ENCODE results near the gene KCNJ2. TPM values are rescaled to one million over a fixed set of nuclear protein-coding genes. Genes with fewer than 3 reads are reported as not detected.
A peak's percentile ranks its signal among the peaks of the same experiment; 100 is the strongest.

The KCNJ2 gene
- total RNA-seq = 10 to 100 TPM; 17.6 to 25.8 TPM
- long read RNA-seq = 0 reads

DNA sequence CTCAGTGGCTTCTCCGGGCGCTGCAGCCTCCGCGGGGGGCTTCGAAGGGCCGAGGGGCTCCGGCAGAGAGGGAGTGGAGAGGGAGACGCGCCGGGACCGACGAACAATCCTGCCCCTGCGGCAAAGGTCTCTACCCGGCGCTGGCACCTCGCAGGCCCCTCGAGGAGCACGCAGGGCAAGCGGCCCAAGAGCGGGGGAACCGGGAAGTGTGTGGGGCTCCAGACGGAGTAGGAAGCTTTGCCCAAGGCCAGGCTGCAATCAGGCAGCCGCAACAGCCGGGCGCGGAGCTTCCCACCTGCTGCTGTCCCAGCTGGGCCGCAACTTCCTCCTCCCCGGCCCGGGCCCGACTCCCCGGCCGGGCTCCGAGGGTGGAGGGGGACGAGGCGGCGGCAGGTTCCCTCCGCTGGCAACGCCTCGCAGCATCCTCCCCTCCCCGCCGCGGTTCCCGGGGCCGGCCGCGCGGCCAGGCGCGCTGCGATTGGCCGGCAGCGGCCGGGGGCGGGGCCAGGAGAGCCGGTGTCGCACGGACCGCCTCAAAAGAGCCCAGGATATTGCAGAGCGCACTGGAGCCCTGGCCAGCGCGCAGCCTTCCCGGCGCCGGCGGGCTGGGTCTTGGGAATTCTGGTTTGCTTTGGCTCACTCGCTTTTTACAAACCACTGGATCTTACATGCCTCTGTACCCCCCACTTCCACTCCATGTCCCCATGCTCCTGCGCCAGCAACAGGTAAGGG is at the start of gene KCNJ2:
KCNJ2 (plus strand) TSS at position 556 of the 732 bp plus-strand sequence. CDS start 5,508 bp downstream, outside the sequence.
- DNase-seq = peak; percentile 88 to 90
- peak; percentile 88 for ATAC-seq
- intact Hi-C loops (cut with DNase I, micrococcal nuclease) = loop anchor here in 1 of 2 donors (10.0 kb wide), 1 partner anchor 386 kb away; no protein-coding TSS in a partner anchor

DNA sequence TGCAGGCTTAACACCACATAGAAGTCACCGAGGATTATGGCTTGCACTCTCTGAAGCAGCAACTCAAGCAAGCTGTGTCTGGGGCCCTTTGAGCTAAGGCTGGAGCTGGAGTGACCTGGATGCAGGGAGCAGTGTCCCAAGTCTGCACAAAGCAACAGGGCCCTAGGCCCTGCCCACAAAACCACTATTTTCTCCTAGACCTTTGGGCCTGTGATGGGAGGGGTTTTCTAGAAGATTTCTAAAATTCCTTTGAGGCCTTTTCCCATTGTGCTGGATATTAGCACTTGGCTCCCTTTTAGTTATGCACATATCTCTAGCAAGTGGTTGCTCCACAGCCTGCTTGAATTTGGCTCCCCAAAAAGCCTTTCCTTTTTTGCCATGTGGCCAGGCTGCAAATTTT is 49.8 kb upstream of the KCNJ2 start:
- no peak for DNase-seq
- intact Hi-C loops (cut with DNase I, micrococcal nuclease) = no loop called here
- no peak for ATAC-seq

DNA sequence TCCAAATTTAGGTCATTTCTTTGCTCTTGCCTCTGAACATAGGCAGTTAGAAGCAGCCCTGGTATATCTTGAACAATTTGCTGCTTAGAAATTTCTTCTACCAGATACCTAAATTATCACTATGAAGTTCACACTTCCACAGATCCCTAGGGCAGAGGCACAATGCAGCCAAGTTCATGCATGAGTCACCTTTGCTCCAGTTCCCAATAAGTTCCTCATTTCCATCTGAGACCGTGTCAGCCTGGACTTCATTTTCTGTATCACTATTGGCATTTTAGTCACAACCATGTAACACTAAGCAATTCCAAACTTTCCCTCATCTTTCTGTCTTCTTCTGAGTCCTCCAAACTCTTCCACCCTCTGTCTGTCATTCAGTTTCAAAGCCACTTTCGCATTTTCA is 49.3 kb upstream of the KCNJ2 start:
- intact Hi-C loops (cut with DNase I, micrococcal nuclease) = no loop called here
- ATAC-seq (no peak), DNase-seq (no peak)

DNA sequence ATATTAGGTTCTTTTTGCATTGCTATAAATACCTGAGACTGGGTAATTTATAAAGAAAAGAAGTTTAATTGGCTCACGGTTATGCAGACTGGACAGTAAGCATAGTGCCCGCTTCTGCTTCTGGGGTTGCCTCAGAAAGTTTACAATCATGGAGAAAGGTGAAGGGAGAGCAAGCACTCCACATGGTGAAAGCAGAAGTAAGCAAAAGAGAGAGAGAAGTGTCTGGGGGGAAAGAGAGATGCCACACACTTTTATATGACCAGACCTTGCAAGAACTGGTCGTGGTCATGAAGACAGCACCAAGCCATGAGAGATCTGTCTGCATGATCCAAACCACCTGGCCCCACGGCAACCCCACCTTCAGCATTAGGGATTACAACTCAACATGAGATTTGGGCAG is 48.9 kb upstream of the KCNJ2 start:
- intact Hi-C loops (cut with DNase I, micrococcal nuclease) = no loop called here
- ATAC-seq (no peak), DNase-seq (no peak)

DNA sequence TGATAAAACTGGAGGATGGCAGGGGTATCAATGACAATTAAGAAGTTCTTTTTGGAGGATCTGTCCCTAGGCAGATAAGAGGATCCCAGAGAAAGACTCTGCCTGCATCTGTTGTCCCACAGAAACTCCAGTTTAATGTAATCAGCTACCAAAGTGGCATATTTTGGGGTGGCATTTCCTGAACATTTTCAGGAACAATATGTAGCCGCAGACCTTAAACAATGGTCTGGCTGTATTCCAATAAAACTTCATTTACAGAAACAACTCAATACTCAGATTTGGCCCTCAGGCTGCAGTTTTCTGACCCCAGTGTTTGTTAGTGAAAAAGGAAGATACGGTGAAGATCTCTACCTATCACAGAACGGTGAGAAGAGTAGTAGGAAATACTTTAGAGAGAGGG is 48.2 kb upstream of the KCNJ2 start:
- ATAC-seq (no peak), DNase-seq (no peak)
- intact Hi-C loops (cut with DNase I, micrococcal nuclease) = no loop called here

DNA sequence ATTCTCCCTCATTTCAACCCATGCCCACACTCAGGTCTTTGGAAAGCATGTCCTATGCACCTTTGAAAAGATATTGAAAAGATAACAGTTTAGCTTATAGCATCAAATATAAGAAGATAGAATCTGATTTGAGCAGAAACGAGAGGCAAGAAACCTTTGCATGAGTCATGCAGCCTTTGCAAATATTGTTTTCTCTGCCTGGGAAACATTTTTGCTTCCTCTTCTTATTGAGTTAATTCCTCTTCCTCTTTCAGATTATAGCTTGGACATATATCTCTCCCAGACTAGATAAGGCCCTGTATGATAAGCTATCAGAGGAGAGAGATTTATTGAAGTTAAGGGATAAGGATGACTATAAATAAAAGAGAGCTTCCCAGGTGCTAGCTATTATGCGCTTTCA is 46.1 kb upstream of the KCNJ2 start:
- no peak for DNase-seq
- ATAC-seq = peak; percentile 70
- intact Hi-C loops (cut with DNase I, micrococcal nuclease) = no loop called here

DNA sequence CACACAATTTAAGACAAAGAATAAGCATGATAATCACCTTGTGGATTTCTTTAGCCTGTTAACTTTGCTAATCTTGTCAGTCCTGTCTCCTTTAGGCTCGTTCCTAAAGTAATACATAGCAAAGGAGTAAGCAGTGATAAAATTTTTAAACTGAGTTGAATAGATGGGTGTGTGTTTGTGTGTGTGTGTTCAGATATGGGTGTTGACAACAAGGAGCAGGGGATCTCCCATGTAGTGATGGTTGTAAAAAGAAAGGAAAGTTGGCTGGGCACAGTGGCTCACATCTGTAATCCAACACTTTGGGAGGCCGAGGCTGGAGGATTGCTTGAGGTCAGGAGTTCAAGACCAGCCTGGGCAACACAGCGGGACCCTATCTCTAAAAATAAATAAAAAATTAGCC is 44.6 kb upstream of the KCNJ2 start:
- intact Hi-C loops (cut with DNase I, micrococcal nuclease) = no loop called here
- ATAC-seq (peak; percentile 65), DNase-seq (no peak)

DNA sequence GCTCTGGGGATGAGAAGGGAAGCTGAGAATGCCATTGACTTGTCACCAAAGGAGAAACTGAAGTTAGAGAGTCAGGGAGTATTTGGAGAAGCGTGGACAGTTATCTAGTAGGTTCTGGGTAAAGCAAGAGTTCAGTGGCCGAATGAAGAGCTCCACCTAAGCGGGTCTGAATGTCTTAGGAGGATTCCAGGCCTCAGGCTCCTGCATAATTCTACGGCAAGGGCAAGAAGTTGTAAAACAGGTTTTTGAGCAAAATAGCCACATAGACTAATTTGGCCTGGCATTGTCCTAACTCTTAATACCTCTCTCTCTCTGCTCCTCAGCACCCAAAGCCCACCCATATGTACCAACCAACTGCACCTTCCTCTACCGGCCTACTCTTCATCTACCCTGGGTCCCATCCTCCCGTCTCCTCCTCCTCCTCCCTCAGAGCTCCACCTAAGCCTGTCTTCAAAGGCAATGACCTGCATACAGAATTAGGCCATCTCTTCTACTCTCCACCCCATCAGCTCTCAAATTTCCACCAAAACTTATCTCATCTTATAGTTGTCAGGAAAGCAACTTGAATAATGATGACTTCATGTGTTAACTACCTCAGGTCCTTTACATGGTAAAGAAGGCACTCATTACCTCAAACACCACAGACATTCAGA is 42.0 kb upstream of the KCNJ2 start:
- no peak for DNase-seq
- ATAC-seq = no peak
- intact Hi-C loops (cut with DNase I, micrococcal nuclease) = no loop called here

DNA sequence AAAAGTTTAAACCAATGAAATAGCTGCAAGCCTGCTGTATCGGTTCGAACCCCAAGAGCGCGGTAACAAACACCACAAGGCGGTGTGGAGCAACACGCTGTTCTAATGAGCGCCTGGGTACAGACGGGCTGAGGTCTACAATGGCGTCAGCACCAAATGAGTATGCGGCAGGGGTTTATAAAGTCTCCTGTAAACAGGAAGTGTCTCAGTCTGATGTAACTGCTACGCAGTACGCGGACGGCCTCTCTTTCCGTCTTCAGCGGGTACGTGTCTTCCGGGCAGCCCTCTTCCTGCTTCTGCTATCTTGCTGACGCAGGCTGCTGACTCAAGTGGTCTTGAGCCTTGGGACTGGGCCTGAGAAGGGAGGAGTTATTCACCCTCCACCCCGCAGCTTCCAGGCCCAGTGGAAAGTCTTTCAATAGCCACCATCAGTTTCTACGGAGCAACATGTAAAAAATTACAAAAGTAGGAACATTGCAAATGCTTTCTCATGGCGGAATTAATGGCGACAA is 40.5 kb upstream of the KCNJ2 start:
- intact Hi-C loops (cut with DNase I, micrococcal nuclease) = no loop called here
- DNase-seq (no peak), ATAC-seq (no peak)

DNA sequence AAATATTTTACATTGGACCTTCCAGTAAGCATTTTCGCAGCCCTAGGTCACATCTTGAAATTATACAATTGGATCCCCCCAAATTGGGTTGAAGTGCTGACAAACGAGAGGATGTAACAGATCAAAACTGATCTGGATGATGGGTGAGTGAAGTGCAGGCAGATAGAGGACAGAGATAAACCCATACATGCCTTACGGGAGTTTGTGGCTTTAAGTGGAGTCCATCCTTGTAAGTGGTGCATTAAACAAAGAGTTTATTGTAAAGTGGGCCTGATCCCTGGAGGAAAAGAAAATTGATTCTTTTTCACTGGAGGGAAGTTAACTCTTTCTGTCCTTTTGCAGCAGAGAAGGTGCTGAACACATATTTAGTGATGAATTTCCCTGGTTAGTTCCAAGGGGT is 39.0 kb upstream of the KCNJ2 start:
- intact Hi-C loops (cut with DNase I, micrococcal nuclease) = no loop called here

DNA sequence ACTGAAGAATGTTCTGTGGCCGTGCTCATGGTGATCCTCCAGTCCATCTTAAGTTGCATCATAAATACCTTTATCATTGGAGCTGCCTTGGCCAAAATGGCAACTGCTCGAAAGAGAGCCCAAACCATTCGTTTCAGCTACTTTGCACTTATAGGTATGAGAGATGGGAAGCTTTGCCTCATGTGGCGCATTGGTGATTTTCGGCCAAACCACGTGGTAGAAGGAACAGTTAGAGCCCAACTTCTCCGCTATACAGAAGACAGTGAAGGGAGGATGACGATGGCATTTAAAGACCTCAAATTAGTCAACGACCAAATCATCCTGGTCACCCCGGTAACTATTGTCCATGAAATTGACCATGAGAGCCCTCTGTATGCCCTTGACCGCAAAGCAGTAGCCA is 36.8 kb upstream of the KCNJ2 start:
- intact Hi-C loops (cut with DNase I, micrococcal nuclease) = no loop called here
- ATAC-seq (no peak), DNase-seq (no peak)

More for the DNA sequence above, 39.0 kb upstream of the KCNJ2 start:
- no peak for ATAC-seq
- no peak for DNase-seq

DNA sequence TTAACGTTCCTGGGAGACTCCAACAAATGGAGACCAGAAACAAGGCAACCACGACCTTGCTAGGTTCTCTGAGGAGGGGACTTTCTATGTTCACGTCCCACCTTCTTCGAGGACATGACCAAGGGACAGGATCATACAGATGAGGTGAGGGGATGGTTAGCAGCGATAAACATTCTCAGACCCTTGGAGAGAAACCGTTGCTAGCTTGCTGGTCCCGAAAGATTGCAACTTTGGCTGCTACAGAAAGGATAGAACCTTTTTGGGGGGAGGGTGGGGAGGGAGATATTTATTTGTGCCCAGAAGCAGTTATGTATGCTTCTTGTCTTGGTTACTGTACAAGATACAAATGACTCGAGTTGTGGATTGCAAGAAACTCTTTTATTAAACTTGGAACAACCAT is 35.3 kb upstream of the KCNJ2 start:
- DNase-seq = no peak
- no peak for ATAC-seq
- intact Hi-C loops (cut with DNase I, micrococcal nuclease) = no loop called here

DNA sequence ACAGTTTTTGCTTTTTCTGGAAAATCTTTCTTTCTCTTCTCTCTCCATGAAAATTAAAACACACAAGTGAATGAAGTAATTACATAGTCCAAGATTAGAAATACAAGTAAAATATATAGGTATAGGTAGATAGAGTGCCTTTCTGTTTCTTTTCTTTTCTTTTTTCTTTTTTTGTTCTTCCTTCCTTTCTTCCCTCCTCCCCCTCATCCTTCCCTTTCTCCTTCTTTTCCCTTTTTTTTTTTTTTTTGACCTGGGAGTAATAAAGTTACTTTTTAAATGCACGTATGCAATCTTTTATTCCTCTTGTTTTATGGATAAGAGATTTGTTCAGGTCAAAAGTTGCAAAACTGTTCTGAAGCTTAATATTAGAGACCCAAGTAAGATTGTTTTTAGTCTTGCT is 34.6 kb upstream of the KCNJ2 start:
- DNase-seq = no peak
- ATAC-seq = no peak
- intact Hi-C loops (cut with DNase I, micrococcal nuclease) = no loop called here

DNA sequence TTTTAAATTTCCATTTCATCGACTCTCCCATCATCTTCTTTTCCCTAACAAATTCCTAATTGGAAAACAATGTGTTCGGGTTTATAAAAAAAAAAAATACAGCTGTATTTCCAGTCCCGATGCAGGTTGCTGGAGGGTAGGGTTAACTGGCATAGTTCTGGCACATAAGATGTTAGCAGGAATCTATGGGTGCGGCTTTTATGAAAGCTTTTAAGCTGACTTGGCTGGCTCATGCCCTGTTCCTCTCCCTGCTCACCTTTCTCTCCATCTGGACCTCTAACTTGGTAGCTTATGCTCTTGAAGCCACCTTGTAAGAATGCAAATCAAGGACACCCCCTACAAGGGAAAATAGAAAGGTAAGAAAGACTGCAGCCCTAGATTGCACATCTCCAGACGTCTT is 33.2 kb upstream of the KCNJ2 start:
- intact Hi-C loops (cut with DNase I, micrococcal nuclease) = no loop called here
- ATAC-seq (peak; percentile 67), DNase-seq (no peak)

DNA sequence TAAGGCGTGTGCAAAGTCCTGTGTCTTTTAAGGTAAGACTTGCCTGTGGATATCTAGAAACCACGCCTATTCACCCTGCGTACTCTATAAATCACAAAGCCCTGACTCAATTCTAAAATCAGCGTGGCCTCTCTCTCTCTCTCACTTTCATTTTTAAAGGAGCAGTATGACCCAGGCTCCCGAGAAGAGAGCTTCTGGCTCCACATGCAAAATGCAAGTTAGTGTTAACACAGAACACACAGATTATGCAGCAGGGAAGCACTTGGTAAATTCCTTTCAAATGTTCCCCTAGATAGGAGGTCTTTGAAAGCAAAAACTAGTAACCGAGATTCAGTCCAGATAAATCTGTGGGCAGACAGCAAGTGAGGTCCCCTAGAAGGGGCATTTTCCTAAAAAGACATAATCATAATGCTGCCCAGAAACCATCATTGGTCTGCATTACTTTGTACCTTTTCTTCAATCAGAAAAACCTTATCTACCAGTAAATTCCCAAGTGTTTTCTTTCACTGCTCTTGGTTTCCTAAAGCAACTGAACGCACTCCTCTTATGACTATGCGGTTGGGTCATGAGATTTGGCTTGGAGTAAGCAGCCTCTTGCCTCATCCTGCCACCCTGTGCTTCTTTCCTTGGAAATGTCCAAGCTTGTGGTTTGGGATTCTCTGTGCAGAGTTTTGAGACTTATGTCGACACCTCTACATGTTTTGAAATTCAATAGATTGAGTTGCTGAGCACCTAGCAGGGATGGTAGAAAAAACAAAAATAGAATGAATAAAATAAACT is 31.7 kb upstream of the KCNJ2 start:
- ATAC-seq (peak; percentile 94), DNase-seq (peak in 1 of 2 donors; percentile 42)
- intact Hi-C loops (cut with DNase I, micrococcal nuclease) = no loop called here

DNA sequence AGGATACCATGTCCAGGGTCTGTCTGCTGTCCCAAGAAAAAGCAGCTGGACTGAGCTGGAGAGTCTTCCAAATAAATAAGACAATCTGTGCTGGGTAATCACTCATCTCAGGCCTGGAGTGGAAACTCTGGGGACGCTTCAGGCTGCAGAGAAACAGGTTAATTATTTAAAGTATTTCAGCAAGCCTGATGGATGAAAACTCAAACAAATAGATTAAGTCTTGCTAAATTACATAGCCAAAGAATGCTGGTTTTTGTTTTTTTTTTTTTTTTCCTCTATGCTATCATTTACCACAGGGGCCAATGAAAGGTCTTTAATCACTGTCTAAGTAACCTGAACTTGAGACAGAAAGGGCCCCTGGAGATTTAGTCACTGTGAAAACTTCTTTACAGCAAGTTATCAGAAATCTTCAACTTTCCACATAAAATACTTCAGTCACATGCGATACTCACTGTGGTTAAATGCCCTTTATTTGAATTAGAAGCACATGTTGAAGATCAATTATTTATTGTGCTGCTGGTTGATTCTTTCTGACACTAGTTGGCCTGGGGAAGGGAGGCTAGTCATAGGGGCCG is 31.0 kb upstream of the KCNJ2 start:
- no peak for ATAC-seq
- intact Hi-C loops (cut with DNase I, micrococcal nuclease) = no loop called here

DNA sequence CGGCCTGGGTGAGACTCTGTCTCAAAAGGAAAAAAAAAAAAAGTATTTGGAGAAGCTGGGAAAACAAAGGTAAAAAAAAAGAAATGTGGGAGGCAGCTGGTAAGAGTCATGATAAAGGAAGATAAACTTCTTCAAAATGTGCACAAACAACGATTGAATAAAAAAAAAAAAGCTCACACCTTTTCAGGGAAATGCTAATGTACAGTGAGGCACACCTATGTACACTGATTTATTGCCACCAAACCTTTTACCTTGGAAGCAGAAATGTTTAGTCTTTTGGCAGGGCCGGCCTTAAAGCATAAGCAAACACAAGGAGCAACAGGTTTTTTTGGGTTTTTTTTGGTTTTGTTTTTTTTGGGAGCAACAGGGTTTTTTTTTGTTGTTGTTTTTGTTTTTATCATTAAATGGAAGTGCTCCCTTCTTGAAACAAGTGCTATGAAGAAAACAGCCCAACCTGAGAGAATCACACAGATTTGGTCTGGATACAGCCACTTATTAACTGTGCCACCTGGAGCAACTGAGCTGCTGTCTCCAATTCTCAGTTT is 29.8 kb upstream of the KCNJ2 start:
- intact Hi-C loops (cut with DNase I, micrococcal nuclease) = no loop called here
- no peak for DNase-seq
- peak; percentile 65 for ATAC-seq

More for the DNA sequence above, 31.0 kb upstream of the KCNJ2 start:
- no peak for DNase-seq

DNA sequence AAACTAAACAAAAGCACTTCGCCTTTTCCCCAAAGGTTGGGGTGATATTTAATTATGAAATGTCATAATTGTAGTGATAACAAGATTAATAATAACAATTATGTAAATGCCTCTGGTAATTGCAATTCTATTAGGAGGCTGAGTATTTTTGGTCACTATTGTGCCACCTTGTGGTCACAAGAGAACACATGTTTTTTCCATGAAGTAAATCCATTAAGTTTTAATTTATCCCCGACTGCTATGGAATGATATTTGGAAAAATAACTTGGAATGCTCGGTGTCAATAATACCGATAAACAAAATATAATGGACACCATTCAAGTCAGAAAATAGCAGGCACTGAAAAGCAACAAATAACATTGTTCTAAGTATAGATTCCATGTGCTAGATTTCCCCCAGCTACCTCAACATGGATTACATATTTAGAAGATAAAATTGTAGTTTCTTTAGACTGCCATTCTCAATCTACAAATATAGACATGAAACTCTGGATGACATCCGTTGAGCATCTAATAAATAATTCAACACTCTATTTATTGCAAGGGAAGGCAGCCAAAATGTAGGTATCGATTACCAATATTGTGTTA is 25.0 kb upstream of the KCNJ2 start:
- ATAC-seq = no peak
- intact Hi-C loops (cut with DNase I, micrococcal nuclease) = loop anchor here in 1 of 2 donors (5.0 to 10.0 kb wide), 2 partner anchors 577 to 620 kb away; no protein-coding TSS in a partner anchor
- DNase-seq = no peak

DNA sequence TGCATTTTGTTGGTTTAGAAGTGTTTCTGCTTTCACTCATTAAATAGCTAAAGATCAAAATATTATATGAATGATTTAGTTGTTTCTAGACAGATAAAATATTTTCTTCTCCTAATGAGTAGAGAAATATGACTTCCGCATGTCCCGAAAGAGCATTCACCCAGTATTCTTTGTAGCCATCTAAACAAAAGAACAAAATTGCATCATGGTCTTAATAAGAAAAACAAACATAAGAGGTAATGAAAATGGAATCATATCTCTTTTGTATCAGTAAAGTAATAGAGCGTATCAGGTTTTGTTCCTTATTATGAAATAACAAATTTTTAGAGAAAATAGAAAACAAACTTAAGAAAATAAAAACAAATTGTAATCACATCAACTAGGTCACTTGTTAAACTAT is 16.1 kb upstream of the KCNJ2 start:
- intact Hi-C loops (cut with DNase I, micrococcal nuclease) = no loop called here
- no peak for ATAC-seq

More for the DNA sequence above, 16.1 kb upstream of the KCNJ2 start:
- DNase-seq = no peak

Measured in left colon (tissue), 2 donors.